K562 (cell line): ENCODE measurements around the gene FRMD4A. TPM values are rescaled to one million over a fixed set of nuclear protein-coding genes. Genes with fewer than 3 reads are reported as not detected.

Experiments
- ATF7 ChIP-seq: fragments of 450-650 bp; IDR thresholded peaks from 2 replicates; pipeline ENCODE4 v1.7.1; 2014; ENCODE audit warnings: mild to moderate bottlenecking, moderate library complexity
- BCLAF1 ChIP-seq, 2 experiments: fragments of 450-650 bp in 1 of 2; IDR thresholded peaks; 2 replicates each; pipeline ENCODE4 v1.6.1; 2011 to 2017; ENCODE audit warnings: low read depth in 2 of 2, antibody characterized with exemption in 1 of 2, borderline replicate concordance in 1 of 2, low read length in 1 of 2, mild to moderate bottlenecking in 1 of 2, mixed read lengths in 1 of 2; ENCODE audit not compliant: control insufficient read depth in 1 of 2
- ERF ChIP-seq: fragments of 450-650 bp; formaldehyde crosslinking; IDR thresholded peaks from 2 replicates; pipeline ENCODE4 v1.4.0; 2020; ENCODE audit warnings: mild to moderate bottlenecking, mixed read lengths
- FOXM1 ChIP-seq, 2 experiments: fragments of 450-650 bp in 1 of 2; sonication (generic) in 1 of 2; formaldehyde crosslinking in 1 of 2; IDR thresholded peaks; 2 replicates each; pipeline versions ENCODE4 v1.6.1 to v1.9.0; 2017 to 2022; ENCODE audit warnings: low read depth in 2 of 2, mild to moderate bottlenecking in 2 of 2, missing genetic modification reagents in 1 of 2, moderate library complexity in 1 of 2
- HIVEP1 ChIP-seq: fragments of 250-450 bp; sonication (Bioruptor Pico); IDR thresholded peaks from 2 replicates; pipeline ENCODE4 v1.4.0; 2020; ENCODE audit warnings: mild to moderate bottlenecking
- KLF13 ChIP-seq: fragments of 450-650 bp; IDR thresholded peaks from 2 replicates; pipeline ENCODE4 v1.6.1; 2016; ENCODE audit warnings: missing genetic modification characterization, low read depth, mild to moderate bottlenecking, missing compliant biosample characterization, moderate library complexity, borderline replicate concordance
- MYC ChIP-seq, 2 experiments: fragments of 250-450 bp in 1 of 2; sonication (Bioruptor Pico) in 1 of 2; IDR thresholded peaks; 2 replicates each; pipeline versions ENCODE4 v1.5.1 to v1.6.1; 2012 to 2021; ENCODE audit warnings: low read depth in 2 of 2, borderline replicate concordance in 1 of 2, improper control_type of control experiment in 1 of 2, low read length in 1 of 2, mild to moderate bottlenecking in 1 of 2, moderate library complexity in 1 of 2
- RFX7 ChIP-seq: fragments of 250-450 bp; sonication (Bioruptor Pico); IDR thresholded peaks from 2 replicates; pipeline ENCODE4 v1.5.1; 2021; ENCODE audit warnings: mild to moderate bottlenecking
- RREB1 ChIP-seq: fragments of 250-450 bp; sonication (Bioruptor Pico); IDR thresholded peaks from 2 replicates; pipeline ENCODE4 v1.4.0; 2020
- ZBTB2 ChIP-seq: fragments of 450-650 bp; IDR thresholded peaks from 2 replicates; pipeline ENCODE4 v1.6.1; 2016; ENCODE audit warnings: antibody characterized with exemption
- polyA plus RNA-seq, 8 experiments: library from polyadenylated mRNA; depleted of rRNA in 4 of 8; stranded (reverse) in 5 of 8; unstranded in 3 of 8; fragments of >200 nt; fragmentation: Nextera tagmentation in 2 of 8; fragmentation: Illumina TruSeq in 1 of 8; extraction: Ambion mirVana in 2 of 8; extraction: Trizol in 1 of 8; gene quantifications; 2 replicates each; pipeline versions ENCODE4 v1.2.1 to v1.2.3, GENCODE V29; 2011 to 2014; ENCODE audit warnings: inconsistent platforms in 1 of 8, missing spikeins in 1 of 8
- total RNA-seq, 7 experiments: library from RNA; depleted of rRNA in 6 of 7; stranded (reverse); fragments of >200 nt in 6 of 7; fragmentation: Illumina TruSeq in 2 of 7; extraction: Trizol in 2 of 7; gene quantifications; 2 replicates each; pipeline versions ENCODE4 v1.2.1 to v1.2.3, GENCODE V29; 2011 to 2021; ENCODE audit warnings: low replicate concordance in 1 of 7

The FRMD4A gene
- total and polyA plus RNA-seq, 9 of the 15 experiments (the other 6 are each of a cell fraction or from before 2014, with no cell fraction given) = 0.80 to 5.2 (median 3.0) TPM

GRCh38 chr10:14185316-14186045 lies 145.2 kb downstream of the FRMD4A start (continued):
- peak; percentile 53; the same call in 1 of the 2 replicates for TF ChIP-seq ZBTB2
- TF ChIP-seq ATF7 = peak; percentile 36; the same call in 1 of the 2 replicates
- TF ChIP-seq RREB1 (CRISPR knock-in tag) = peak; percentile 53; the same call in 1 of the 2 replicates
- peak; percentile 99 for TF ChIP-seq RFX7 (CRISPR knock-in tag)
- TF ChIP-seq BCLAF1 (IDR thresholded peaks at IDR 0.05; ENCODE audit: borderline replicate concordance in 1 of 2, control insufficient read depth in 1 of 2, low read depth in 2 of 2, low read length in 1 of 2) = peak; percentile 83 to 99; a peak in 3 of 4 replicates
- TF ChIP-seq FOXM1 (IDR thresholded peaks at IDR 0.05; ENCODE audit: low read depth) = 0 out of 2 replicates have a peak, but pooled peaks have one; percentile 16
- TF ChIP-seq FOXM1 (CRISPR knock-in tag; IDR thresholded peaks at IDR 0.05; ENCODE audit: low read depth) = 0 out of 2 replicates have a peak, but pooled peaks have one; percentile 36
- TF ChIP-seq MYC (IDR thresholded peaks at IDR 0.05; ENCODE audit: low read depth, low read length) = no peak
- peak; percentile 73; the same call in 1 of the 2 replicates for TF ChIP-seq MYC (CRISPR knock-in tag; IDR thresholded peaks at IDR 0.05; ENCODE audit: borderline replicate concordance, low read depth)
- TF ChIP-seq HIVEP1 (CRISPR knock-in tag) = peak; percentile 88
- TF ChIP-seq ERF (CRISPR knock-in tag) = peak; percentile 99
- TF ChIP-seq KLF13 (tag) = no peak
